OCI-LY7 (cell line): ENCODE data around the gene NQO2.
"Not testable (repeated sequence)": the region's sequence is repeated elsewhere in the genome, so short reads cannot be mapped to it uniquely, and the experiment has no call there.

Experiments
- EZH2phosphoT487 ChIP-seq: fragments of 200-600 bp; sonication (generic); IDR thresholded peaks from 2 replicates; pipeline ENCODE4 v1.6.1; 2018; ENCODE audit warnings: low read depth, borderline replicate concordance, mild to moderate bottlenecking, mixed run types, antibody characterized with exemption, low read length, moderate library complexity, mixed read lengths
- TF ChIP-seq, protein P1 (sequence below): fragments of 200-600 bp; sonication (generic); conservative IDR thresholded peaks from 2 replicates; pipeline ENCODE4 v1.5.1; 2014; ENCODE audit warnings: mild to moderate bottlenecking, antibody characterized with exemption, low read length, moderate library complexity, mixed read lengths

DNA sequence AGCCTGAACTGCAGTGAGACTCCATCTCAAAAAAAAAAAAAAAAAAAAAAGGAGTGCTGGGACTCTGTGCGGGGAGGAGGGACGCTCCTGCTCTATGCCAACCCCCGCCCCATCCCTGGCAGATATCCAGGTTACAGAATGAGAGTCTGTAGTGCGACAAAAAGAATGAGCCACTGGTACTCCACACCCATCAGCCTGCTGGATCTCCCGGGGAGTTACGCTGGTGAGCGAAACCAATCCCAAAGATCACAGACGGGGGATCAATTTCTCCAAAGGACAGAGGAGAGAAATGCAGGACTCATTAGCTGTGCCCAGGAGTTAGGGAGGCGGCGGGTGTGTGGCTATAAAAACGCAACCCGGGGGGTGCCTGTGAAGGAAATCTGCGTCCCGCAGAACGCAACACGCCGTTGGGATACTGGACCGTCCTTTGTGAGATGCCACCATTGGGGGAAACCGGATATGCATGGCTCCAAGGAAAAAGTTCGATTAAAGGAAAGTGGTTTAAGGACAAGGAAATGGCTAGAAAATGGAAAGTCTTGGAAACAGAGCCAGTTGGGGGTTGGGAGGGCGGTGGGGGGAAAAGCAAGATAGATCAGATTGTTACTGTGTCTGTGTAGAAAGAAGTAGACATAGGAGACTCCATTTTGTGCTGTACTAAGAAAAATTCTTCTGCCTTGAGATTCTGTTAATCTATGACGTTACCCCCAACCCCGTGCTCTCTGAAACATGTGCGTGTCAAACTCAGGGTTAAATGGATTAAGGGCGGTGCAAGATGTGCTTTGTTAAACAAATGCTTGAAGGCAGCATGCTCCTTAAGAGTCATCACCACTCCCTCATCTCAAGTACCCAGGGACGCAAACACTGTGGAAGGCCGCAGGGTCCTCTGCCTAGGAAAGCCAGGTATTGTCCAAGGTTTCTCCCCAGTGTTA is 54.8 kb downstream of the NQO2 start:
- TF ChIP-seq, protein P1, sequence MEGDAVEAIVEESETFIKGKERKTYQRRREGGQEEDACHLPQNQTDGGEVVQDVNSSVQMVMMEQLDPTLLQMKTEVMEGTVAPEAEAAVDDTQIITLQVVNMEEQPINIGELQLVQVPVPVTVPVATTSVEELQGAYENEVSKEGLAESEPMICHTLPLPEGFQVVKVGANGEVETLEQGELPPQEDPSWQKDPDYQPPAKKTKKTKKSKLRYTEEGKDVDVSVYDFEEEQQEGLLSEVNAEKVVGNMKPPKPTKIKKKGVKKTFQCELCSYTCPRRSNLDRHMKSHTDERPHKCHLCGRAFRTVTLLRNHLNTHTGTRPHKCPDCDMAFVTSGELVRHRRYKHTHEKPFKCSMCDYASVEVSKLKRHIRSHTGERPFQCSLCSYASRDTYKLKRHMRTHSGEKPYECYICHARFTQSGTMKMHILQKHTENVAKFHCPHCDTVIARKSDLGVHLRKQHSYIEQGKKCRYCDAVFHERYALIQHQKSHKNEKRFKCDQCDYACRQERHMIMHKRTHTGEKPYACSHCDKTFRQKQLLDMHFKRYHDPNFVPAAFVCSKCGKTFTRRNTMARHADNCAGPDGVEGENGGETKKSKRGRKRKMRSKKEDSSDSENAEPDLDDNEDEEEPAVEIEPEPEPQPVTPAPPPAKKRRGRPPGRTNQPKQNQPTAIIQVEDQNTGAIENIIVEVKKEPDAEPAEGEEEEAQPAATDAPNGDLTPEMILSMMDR = not testable (repeated sequence)
- TF ChIP-seq EZH2phosphoT487 = not testable (repeated sequence)
